ENCODE data around the gene SMIM35. TPM values are rescaled to one million over a fixed set of nuclear protein-coding genes. Genes with fewer than 3 reads are reported as not detected.

The SMIM35 gene
- polyA plus RNA-seq, 1 of the 3 experiments (the other 2 are of a cell fraction), result not detected

DNA sequence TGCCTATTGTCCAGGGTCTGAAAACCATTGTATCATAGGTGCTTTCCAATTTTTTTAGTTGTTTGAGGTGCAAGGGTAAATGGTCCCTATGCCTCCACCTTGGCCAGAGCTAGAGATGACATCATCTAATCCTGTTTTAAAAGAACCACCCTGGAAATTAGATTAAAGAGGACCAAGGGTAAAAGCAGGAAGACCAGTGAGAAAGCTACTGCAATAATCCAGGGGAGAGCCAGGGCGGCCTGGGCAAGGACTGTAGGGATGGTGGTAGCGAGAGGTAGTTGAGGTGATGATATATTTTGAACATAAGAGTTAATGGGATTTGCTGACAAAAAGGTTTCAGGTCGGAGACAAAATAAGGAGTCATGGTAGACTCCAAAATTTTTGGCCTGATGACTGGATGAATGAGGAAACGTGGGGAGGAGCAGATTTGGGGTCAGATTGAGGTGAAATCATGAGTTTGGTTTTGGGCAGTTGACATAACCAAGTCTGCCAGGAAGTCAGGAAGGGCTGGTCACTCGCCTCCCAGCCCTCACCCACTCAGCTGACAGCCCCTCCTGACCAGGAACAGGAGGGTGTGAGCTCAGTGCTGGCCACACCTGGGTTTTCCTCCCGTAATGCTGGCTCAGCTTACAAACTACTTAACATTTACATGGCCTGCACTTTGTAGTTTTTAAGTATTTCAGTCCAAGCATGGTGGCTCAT, 42.9 kb upstream of the SMIM35 start:
- WGBS (ENCODE audit: low lambda C conversion rate), result 30% methylated on average over 6 of the region's 6 CpGs
- Histone ChIP-seq H2AFZ (ENCODE audit: low read depth) (no peak overlapping the region), H3K4me3 (ENCODE audit: low read depth in 2 of 2, low read length in 1 of 2) (no peak overlapping the region), H3K27ac (ENCODE audit: low read depth in 2 of 2, low read length in 1 of 2) (no peak overlapping the region), H3F3A (replicated peaks; ENCODE audit: insufficient read depth) (no peaks in the 10 kb centered on the region), H3K79me2 (ENCODE audit: insufficient read depth) (no peaks in the 10 kb centered on the region), H3K9ac (no peak overlapping the region), H3K9me3 (no peaks in the 10 kb centered on the region), H4K20me1 (ENCODE audit: insufficient read depth) (no peaks in the 10 kb centered on the region), H3K27me3 (ENCODE audit: insufficient read depth) (peaks cover 27% of the 10 kb centered on the region), H3K4me1 (ENCODE audit: control insufficient read depth in 1 of 2, insufficient read depth in 2 of 2, low read depth in 1 of 2, low read length in 1 of 2) (no peaks in the 10 kb centered on the region), H3K9me2 (no peaks in the 10 kb centered on the region), H3K4me2 (no peak overlapping the region), H3K36me3 (replicated peaks in 1 of 2; ENCODE audit: control insufficient read depth in 1 of 2, insufficient read depth in 2 of 2, low read length in 1 of 2) (no peaks in the 10 kb centered on the region)
- TF ChIP-seq GATA2 (CRISPR knock-in tag; IDR thresholded peaks at IDR 0.05), result no peak
- ChIA-PET CTCF (interaction anchor here (0.7 to 1.7 kb wide), 5 partner anchors 15 to 320 kb away, joined by 3 to 6 read pairs (median 3); no protein-coding TSS in a partner anchor), POLR2A (no interaction called here)
- DNase-seq, result no peak

DNA sequence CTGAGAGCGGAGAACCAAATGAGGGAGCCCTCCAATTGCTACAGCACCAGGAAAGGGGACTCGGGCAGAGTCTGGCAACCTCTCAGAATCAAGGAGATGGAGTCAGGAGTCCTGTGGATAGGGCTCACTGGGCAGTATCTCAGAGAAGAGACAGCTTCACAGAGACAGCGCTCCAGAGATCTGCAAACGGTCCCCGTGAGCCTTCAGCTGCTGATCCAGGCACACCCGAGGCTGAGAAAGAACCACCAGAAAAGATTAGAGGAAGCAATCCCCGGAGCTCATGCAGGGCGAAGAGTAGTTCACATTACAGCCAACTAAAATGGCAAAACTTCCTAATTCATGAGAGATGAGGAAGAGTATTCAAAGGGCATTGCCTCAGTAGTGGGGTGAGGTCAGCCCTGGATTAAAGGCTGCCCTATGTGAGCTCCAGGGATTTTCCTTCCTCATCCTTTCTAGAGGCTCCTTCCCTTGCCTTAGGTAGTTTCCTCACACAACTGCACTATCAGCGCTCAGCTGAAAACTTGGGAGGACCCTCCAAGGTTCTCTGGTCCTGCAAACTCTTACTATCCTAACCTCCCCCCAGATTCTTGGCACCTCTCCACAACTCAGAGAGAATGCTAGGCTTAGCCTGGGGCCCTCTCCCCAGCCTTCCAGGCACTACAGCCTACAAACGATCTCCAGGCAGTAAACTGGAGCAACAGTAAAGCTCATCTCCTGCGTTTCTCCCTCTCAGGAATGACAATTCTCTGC, 42.1 kb upstream of the SMIM35 start:
- Histone ChIP-seq H3F3A (replicated peaks; ENCODE audit: insufficient read depth) (no peaks in the 10 kb centered on the region), H3K9me3 (no peaks in the 10 kb centered on the region), H2AFZ (ENCODE audit: low read depth) (no peak overlapping the region), H3K9ac (no peak overlapping the region), H3K79me2 (ENCODE audit: insufficient read depth) (no peaks in the 10 kb centered on the region), H3K27ac (ENCODE audit: low read depth in 2 of 2, low read length in 1 of 2) (no peak overlapping the region), H3K27me3 (ENCODE audit: insufficient read depth) (peaks cover 21% of the 10 kb centered on the region; the same call in 1 of the 2 replicates), H3K4me2 (no peak overlapping the region), H3K4me3 (ENCODE audit: low read depth in 2 of 2, low read length in 1 of 2) (no peak overlapping the region), H3K4me1 (ENCODE audit: control insufficient read depth in 1 of 2, insufficient read depth in 2 of 2, low read depth in 1 of 2, low read length in 1 of 2) (no peaks in the 10 kb centered on the region), H4K20me1 (ENCODE audit: insufficient read depth) (no peaks in the 10 kb centered on the region), H3K36me3 (replicated peaks in 1 of 2; ENCODE audit: control insufficient read depth in 1 of 2, insufficient read depth in 2 of 2, low read length in 1 of 2) (no peaks in the 10 kb centered on the region), H3K9me2 (no peaks in the 10 kb centered on the region)
- CTCF ChIA-PET, result interaction anchor here (0.9 to 1.7 kb wide), 3 partner anchors 43 to 181 kb away, joined by 3 to 6 read pairs (median 3); no protein-coding TSS in a partner anchor
- no peak for DNase-seq
- POLR2A ChIA-PET, result no interaction called here
- TF ChIP-seq NRF1 (IDR thresholded peaks at IDR 0.05; ENCODE audit: low read depth, low read length), result no peak
- TF ChIP-seq, protein P1, sequence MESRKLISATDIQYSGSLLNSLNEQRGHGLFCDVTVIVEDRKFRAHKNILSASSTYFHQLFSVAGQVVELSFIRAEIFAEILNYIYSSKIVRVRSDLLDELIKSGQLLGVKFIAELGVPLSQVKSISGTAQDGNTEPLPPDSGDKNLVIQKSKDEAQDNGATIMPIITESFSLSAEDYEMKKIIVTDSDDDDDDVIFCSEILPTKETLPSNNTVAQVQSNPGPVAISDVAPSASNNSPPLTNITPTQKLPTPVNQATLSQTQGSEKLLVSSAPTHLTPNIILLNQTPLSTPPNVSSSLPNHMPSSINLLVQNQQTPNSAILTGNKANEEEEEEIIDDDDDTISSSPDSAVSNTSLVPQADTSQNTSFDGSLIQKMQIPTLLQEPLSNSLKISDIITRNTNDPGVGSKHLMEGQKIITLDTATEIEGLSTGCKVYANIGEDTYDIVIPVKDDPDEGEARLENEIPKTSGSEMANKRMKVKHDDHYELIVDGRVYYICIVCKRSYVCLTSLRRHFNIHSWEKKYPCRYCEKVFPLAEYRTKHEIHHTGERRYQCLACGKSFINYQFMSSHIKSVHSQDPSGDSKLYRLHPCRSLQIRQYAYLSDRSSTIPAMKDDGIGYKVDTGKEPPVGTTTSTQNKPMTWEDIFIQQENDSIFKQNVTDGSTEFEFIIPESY (IDR thresholded peaks at IDR 0.05; ENCODE audit: borderline replicate concordance, low read depth), result no peak
- WGBS (ENCODE audit: low lambda C conversion rate), result 35% methylated on average over 11 of the region's 11 CpGs

DNA sequence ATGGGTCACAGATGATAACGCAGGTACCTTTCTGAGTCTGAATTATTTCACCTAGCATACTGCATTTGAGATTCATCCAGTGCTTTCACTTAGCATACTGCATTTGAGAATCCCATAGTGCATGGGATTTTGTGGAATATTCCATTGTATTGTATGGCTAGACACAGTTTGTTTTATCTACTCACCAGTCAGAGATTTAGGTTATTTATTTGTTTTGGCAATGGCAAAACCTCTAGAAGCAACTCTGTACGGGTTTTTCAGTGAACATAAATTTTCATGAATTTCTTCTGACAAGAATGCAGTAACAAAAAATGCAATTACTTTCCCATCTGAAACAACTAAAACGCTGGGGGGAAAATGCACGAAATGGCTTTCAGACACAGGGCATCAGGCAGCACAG, 41.5 kb upstream of the SMIM35 start:
- CTCF ChIA-PET, result interaction anchor here (0.9 to 1.7 kb wide), 2 partner anchors 43 to 181 kb away, joined by 3 to 6 read pairs; no protein-coding TSS in a partner anchor
- POLR2A ChIA-PET, result no interaction called here
- H3K4me3 ChIP-seq (ENCODE audit: low read depth in 2 of 2, low read length in 1 of 2), result no peak overlapping the region
- TF ChIP-seq MXI1 (IDR thresholded peaks at IDR 0.05; ENCODE audit: low read depth, low read length), result no peak
- no peak for TF ChIP-seq FOXJ3 (CRISPR knock-in tag; IDR thresholded peaks at IDR 0.05)
- TF ChIP-seq, protein P2, sequence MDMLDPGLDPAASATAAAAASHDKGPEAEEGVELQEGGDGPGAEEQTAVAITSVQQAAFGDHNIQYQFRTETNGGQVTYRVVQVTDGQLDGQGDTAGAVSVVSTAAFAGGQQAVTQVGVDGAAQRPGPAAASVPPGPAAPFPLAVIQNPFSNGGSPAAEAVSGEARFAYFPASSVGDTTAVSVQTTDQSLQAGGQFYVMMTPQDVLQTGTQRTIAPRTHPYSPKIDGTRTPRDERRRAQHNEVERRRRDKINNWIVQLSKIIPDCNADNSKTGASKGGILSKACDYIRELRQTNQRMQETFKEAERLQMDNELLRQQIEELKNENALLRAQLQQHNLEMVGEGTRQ (IDR thresholded peaks at IDR 0.05; ENCODE audit: borderline replicate concordance, low read depth, low read length), result no peak
- TF ChIP-seq SIN3A (IDR thresholded peaks at IDR 0.05; ENCODE audit: borderline replicate concordance, low read depth, low read length), result no peak
- no peak for TF ChIP-seq RXRA (IDR thresholded peaks at IDR 0.05; ENCODE audit: borderline replicate concordance, low read depth)
- TF ChIP-seq NRF1 (IDR thresholded peaks at IDR 0.05; ENCODE audit: low read depth, low read length), result no peak
- no peak for TF ChIP-seq CHD2 (IDR thresholded peaks at IDR 0.05; ENCODE audit: low read length, partially characterized antibody)
- TF ChIP-seq, protein P3, sequence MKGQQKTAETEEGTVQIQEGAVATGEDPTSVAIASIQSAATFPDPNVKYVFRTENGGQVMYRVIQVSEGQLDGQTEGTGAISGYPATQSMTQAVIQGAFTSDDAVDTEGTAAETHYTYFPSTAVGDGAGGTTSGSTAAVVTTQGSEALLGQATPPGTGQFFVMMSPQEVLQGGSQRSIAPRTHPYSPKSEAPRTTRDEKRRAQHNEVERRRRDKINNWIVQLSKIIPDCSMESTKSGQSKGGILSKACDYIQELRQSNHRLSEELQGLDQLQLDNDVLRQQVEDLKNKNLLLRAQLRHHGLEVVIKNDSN (IDR thresholded peaks at IDR 0.05; ENCODE audit: borderline replicate concordance, low read depth), result no peak
- no peak for TF ChIP-seq NFIC (IDR thresholded peaks at IDR 0.05; ENCODE audit: borderline replicate concordance)
- TF ChIP-seq, protein P4, sequence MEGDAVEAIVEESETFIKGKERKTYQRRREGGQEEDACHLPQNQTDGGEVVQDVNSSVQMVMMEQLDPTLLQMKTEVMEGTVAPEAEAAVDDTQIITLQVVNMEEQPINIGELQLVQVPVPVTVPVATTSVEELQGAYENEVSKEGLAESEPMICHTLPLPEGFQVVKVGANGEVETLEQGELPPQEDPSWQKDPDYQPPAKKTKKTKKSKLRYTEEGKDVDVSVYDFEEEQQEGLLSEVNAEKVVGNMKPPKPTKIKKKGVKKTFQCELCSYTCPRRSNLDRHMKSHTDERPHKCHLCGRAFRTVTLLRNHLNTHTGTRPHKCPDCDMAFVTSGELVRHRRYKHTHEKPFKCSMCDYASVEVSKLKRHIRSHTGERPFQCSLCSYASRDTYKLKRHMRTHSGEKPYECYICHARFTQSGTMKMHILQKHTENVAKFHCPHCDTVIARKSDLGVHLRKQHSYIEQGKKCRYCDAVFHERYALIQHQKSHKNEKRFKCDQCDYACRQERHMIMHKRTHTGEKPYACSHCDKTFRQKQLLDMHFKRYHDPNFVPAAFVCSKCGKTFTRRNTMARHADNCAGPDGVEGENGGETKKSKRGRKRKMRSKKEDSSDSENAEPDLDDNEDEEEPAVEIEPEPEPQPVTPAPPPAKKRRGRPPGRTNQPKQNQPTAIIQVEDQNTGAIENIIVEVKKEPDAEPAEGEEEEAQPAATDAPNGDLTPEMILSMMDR (IDR thresholded peaks at IDR 0.05), result no peak
- no peak for TF ChIP-seq SMC3 (IDR thresholded peaks at IDR 0.05; ENCODE audit: low read depth, low read length)

More for the DNA sequence above, 41.5 kb upstream of the SMIM35 start:
- Histone ChIP-seq H3K79me2 (ENCODE audit: insufficient read depth) (no peaks in the 10 kb centered on the region), H3K9me2 (no peaks in the 10 kb centered on the region), H3K9ac (no peak overlapping the region), H2AFZ (ENCODE audit: low read depth) (no peak overlapping the region), H3K36me3 (replicated peaks in 1 of 2; ENCODE audit: control insufficient read depth in 1 of 2, insufficient read depth in 2 of 2, low read length in 1 of 2) (no peaks in the 10 kb centered on the region), H3K4me2 (no peak overlapping the region), H3K9me3 (no peaks in the 10 kb centered on the region), H3K27ac (ENCODE audit: low read depth in 2 of 2, low read length in 1 of 2) (no peak overlapping the region), H4K20me1 (ENCODE audit: insufficient read depth) (no peaks in the 10 kb centered on the region), H3K4me1 (ENCODE audit: control insufficient read depth in 1 of 2, insufficient read depth in 2 of 2, low read depth in 1 of 2, low read length in 1 of 2) (no peaks in the 10 kb centered on the region), H3F3A (replicated peaks; ENCODE audit: insufficient read depth) (no peaks in the 10 kb centered on the region), H3K27me3 (ENCODE audit: insufficient read depth) (peaks cover 15% of the 10 kb centered on the region; the same call in 1 of the 2 replicates)
- DNase-seq, result no peak
- 23% methylated on average over 4 of the region's 4 CpGs for WGBS (ENCODE audit: low lambda C conversion rate)

All from SK-N-SH (cell line).